Ramos (cell line): ENCODE measurements around the gene HOMER2.

ENCODE experiments used
- in situ Hi-C: fragments of 300-500 bp; cut with MboI; formaldehyde crosslinking; loops from one replicate; pipeline ENCODE4 v1.14.3; 2022; ENCODE audit warnings: low sequenced_read_pairs; ENCODE audit not compliant: unreplicated experiment

The HOMER2 gene

DNA sequence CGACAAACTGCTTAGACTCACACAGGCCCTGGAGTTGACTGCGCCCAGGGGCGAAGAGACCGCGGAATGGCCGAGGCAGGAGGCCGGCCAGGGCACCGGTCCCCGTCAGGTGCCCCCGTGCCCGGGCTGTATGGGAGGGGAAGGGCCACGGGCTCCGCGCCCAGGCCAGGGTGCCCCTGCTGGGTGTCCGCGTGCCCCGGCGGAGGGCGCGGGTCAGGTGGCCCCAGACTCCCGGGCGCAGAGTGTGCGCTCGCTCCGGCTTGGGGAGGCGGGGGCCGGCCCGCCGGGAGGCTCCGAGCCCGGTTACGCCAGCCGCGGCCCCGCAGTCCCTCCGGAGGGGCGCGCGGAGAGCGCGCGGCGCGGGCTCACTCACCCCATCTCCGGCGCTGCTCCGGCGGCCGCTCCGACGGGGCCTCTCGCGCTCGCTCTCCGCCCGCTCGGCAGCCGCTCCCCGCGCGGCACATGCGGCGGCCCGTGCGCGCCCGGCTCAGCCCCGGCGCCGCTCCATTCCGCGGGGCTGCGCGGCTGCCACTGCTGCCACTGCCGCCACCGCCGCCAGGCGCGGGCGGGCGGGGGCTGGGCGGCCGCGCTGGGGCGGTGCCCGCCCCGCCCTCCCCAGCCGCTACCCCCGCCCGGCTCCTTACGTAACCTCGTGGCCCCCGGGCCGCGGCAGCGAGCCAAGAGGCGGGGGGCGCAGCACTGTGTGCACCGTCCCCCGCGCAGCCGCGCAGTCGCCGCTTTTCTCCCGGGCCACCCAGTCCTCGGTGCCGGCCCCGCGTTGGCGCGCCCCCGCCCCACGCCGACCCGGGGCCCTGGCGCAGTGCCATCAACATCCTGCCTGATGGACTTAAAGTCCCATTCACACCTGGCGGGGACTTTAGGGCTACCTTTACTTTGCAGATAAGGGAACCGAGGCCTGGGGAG, at the start of gene HOMER2:
Gene HOMER2, minus strand, starts transcription at position 563 of the 924 bp plus-strand sequence. Its CDS starts 185 bp downstream, at position 378.
- in situ Hi-C loops = no loop called here

DNA sequence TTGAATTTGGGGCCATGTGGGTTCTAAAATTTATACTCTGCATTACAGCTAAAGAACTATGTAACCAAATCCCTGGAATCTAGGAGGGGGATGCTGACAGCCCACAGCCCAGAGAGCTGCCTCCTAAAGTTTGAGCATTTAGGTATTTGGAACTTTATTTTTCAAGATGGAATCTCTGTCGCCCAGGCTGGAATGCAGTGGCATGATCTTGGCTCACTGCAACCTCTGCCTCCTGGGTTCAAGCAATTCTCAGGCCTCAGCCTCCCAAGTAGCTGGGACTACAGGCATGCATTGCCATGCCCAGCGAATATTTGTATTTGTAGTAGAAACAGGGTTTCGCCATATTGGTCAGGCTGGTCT, 48.1 kb upstream of the HOMER2 start:
- in situ Hi-C loops = loop anchor here (10.0 kb wide), 2 partner anchors 146 to 466 kb away; no protein-coding TSS in a partner anchor

DNA sequence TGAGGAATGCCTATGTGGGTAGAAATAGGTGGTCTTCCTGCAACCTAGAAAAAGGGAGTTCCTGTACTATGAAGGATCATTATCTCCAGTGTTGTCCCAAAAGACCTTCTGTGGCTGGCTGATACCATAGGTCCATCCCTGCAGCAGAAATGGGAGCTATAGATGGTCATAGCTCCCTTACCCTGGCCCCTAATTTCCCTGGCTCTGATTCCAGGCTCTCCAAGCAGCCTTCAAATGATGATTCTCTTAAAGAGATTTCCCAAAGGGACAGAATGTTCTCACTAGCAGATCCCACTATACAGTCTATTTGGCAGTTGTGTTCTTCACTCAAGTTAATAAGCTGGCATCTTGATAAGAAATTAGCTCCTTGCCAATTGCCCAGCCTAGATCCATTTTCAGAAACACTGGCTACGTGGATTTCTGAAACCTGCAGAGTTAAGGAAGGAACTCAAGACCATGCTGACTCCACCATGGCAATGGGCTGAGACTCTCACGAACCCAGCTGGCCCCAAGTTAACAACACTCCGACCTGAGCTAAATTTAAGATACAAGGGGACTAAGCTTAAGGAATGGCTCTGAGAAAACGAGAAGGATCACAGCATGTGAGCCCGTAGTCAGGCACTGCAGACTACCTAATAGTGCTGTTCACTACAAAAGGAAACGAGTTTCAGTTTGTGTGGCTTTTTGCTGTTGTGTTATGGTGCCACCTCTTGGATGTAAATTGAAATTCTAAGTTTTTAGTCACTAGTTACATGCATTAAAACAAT, 47.6 kb upstream of the HOMER2 start:
- in situ Hi-C loops = loop anchor here (10.0 kb wide), 2 partner anchors 145 to 465 kb away; no protein-coding TSS in a partner anchor

DNA sequence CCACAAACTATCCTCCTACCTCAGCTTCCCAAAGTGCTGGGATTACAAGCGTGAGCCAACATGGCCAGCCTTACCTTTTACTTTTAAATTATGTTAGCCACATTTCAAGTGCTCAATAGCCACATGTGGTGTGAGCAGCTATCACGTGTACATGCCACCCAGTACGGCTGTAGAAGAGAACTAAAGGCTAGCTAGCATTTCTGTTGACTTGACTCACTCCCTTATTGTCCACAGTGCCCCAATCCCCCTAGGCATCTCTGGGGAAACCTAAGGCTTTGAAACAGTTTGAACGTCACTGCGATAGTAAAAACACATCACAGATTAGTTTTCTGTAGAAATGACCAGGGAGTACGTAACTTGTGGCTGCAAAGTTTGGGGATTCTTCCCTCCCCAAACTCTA, 46.9 kb upstream of the HOMER2 start:
- in situ Hi-C loops = no loop called here

DNA sequence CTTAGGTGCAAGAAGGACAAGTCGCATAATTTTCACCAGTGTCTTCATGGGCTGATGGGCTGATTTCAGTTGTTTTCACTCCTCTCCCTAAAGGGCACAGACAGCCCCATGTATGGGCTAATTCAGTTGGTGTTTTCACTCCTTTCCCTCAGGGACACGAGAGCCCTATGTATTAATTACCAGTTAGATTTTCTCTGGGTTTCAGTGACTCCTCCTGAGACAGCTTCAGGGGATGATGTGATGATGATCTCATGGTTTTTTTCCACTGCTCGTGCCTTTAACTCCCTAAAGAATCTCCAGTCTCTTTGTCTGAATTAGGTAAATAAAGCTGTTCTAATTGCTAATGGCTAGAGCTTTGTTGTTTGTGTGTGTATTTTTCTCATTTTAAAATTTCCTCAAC, 43.4 kb upstream of the HOMER2 start:
- in situ Hi-C loops = no loop called here

DNA sequence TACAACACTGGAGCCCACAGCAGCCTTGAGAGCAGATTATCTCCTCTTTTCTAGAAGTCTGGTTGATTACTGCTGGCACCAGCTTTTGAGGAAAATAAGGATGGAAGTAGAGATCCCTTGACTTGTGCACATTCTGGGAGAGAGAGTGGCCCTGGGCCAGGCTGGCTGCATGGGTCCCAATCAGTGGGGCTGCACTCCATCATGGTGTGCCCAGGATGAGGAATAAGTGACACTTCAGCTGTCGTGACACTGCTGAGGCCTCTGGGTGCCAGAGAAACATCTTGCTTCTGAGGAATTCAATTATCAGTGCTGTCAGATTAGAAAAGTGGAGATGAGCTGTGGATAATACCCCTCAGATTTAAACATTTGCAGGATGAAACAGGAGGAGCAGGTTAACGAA, 42.6 kb upstream of the HOMER2 start:
- in situ Hi-C loops = no loop called here

DNA sequence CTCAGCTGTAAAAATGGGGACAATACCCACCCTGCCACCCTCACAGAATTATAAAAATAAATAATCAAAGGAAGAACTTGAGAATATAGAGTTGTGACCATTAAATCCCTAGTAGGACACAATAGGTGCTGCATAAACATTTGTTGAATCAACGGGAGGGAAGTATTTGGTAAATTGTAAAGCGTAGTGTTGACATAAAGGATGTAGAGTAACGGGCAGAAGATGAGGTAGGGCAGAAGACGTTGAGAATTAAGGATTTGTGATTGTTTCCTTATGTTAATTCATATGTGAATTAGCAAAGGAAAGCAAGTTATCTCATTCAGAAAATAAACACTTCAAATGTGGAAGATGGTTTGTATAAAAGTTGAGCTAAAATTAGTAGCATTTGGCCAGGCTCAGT, 40.6 kb upstream of the HOMER2 start:
- in situ Hi-C loops = no loop called here

DNA sequence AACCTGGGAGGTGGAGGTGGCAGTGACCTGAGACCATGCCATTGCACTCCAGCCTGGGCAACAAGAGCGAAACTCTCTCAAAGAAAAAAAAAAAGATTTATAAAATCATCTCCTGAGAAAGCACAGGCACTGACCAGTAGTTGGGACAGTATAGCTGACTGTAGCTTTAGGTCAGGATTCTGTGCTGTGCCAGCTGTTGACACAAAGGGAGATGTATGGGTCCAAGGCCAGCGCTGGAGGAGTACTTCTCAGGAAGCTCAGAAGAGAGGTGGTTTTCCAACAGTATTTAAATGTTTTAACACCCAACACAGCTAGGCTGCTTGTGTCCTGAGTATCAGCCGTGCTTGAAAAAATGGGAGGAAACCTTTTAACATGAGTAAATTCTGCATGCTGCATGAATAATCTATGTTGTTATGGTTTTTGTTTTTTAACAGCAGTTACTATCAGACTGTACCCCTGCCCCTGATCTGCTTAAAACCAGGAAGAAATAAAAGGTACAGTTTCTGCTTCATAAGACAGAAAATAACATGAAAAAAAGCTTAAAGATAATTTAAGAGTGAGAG, 40.0 kb upstream of the HOMER2 start:
- in situ Hi-C loops = no loop called here

DNA sequence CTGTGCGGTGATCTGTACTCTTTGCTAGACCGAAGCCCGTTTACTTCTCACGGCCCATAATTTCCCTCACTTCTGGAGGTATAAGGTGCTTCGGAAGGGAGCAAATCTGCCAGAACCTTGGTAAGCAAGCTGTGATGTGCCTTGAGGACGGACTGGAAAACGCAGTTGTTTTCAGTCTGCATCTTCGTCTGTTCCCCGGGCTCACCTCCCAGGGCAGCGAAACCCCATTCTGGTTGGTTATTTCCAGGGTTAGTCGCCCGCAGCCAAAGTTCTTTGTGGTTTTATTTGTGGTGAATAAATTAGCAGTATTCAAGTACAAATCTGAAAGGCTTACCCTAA, 33.9 kb upstream of the HOMER2 start:
- in situ Hi-C loops = no loop called here

DNA sequence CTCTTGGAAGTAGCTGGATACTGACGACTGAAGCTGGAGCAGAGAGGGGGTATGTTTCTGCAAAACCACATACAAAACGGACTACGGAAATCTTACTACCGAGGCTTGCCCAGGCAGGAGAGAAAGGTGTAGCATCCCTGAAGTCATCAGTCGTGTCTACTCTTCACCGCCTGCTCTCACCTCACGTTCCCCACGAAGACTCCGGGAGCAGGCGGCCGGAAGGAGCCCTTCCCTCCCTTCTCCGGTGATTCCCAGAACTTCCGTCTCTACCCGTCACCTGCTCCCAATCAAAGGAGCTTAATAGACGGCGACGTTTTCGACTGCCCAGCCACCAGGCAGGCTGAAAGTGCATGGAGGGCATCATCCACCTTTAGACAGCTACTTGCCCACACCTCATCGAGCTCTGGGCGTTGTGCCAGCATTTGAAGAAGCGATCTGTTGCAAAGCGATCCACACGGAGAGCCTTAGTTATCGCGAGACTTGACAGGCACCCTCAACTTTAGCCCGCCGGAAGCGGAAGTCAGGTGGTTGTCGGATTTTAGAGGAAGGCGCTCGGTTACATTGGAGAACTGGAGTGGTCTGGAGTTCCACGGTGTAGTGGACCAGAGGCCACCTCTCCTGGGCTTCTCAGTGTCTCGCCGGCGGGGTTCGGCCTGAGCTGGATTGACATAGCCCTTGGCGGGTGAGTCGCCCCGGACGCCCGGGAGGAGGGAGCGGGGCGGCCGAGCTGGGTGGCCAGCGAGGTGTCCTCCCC, 33.3 kb upstream of the HOMER2 start, which contains the start of gene RAMAC:
Gene RAMAC, plus strand, starts transcription at position 523 of the 754 bp plus-strand sequence. CDS start 2,809 bp downstream, outside the sequence.
- in situ Hi-C loops = no loop called here

DNA sequence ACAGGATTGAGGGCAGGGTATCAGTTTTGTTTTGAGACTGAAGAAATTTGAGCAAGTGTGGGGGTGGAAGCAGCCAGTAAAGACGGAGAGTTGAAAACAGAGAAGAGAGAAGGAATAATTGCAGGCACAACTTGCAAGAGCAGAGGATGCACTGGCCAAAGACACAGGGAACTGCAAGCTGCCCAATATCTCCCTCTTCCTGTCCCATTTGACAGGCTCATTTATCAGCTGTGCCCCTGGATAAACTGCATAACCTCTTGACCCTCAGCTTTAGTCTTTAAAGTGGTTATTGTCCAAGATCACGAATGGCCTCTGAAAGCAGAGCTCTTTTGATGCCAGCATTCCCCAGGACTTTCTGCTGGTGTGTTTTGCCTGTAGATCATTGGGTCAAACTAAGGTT, 28.5 kb upstream of the HOMER2 start:
- in situ Hi-C loops = no loop called here

DNA sequence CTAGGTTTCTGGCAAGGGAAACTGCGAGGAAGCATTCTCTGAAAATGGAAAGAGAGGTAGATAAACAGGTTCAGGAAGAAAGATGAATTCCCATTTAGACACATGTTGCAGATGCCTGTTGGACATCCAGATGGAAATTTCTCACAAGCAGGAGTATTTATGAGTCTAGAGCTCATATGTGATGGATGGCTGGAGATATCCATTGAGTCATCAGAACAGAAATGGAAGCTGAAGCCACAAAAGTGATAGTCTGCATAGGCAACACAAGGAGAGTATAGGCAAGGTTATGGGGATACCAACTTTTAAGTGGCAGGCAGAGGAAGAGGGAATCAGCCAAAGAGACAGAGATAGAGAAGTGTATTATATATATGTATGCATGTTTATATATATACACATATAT, 27.2 kb upstream of the HOMER2 start:
- in situ Hi-C loops = no loop called here

DNA sequence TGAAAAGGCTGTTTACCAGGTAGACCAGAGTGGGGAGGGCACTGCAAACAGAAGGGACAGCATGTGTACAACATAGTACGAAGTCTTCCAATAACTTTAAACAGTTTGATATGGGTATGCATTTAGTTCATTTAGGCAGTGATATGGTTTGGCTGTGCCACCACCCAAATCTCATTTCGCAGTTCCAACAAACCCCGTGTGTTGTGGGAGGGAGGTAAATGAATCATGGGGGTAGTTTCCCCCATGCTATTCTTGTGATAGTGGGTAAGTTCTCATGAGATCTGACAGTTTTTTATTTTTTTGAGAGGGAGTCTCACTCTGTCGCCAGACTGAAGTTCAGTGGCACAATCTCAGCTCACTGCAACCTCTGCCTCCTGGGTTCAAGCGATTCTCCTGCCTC, 25.9 kb upstream of the HOMER2 start:
- in situ Hi-C loops = no loop called here

DNA sequence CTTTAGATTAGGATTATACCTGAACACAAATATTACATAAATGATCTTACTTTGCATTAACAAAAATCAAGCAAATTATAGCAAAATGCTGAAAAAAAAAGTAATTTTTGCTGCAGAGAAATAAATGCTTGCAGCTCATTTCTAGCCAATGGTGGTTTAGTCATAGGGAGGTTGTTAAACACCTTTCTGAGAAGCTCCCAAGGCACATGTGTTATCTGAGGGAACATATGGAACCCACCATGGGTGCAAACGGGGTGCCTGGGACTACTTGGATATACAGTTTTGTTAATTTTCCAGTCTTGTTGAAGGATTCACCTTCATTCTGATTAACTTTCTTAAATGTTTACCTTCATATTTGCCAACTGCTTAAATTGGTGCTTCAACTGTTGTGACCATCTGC, 24.6 kb upstream of the HOMER2 start:
- in situ Hi-C loops = no loop called here

DNA sequence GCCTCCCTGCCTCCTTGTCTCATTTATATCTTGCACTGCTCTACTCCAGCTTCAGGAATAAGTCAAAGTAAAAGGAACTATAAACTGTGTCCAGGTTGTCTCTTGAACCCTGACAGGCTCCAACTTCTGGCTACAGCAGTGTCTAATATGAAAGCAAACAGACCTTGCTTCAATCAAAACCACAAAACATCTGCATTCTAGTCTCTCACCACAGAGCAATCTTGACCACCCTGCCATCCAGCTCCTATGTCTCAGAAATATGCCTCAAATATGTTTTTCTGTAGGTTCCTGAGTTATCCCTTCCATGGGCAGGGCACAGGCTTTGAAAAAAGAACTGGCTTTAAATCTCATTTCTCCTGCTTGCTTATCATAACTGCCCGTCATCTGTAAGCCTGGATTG, 20.5 kb upstream of the HOMER2 start:
- in situ Hi-C loops = no loop called here

DNA sequence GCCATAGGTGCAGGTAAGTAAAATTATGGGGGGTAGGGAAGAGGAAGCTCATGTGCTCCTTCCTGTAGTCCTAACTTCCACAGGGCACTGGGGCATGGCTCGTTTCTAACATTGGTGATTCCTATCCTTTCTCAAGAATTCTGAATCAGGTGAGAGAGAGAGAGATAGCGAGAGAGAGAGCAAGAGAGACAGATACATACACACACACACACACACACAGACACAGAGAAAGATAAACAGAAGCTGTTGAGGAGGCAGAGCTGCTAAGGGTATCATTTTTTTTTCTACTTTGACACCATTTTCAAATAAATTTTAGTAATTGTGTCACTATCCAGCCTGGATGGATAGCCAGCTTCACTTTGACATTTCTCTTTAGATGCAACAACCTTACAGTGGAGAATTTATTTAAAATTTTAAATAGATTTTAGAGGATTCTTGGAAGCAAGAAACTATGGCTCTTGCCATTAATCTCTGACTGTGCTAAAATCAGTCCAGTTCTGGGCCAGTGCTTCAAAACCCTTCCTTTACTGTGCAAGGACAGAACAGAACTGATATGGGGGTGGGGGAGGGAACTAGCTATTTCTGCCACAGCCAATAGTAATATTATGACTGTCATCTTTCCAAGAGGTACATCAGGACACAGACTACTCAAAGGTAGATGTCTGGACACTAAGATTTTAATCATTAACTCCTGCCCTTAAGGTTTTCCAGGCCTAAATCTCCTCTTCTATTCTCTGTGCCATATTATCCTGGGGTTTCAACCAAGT, 18.9 kb upstream of the HOMER2 start:
- in situ Hi-C loops = no loop called here

DNA sequence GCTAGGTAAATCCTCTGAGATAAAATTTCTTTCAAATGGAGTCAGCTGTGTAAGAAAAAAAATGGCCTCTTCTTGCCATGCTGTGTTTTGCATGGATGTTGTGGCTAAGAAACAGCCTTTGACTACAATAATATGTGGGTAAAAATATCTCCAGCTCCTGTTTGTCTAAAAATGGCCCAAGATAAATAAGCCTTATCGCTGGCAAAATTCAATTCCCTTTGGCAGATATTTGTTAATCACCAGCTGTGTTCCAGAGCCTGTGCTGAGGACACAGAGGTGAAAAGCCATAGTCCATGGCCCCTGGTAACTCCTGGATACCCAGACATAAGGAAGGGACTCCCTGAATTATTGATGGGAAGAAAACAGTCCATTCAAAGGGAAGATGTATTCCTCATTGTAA, 18.2 kb upstream of the HOMER2 start:
- in situ Hi-C loops = no loop called here

DNA sequence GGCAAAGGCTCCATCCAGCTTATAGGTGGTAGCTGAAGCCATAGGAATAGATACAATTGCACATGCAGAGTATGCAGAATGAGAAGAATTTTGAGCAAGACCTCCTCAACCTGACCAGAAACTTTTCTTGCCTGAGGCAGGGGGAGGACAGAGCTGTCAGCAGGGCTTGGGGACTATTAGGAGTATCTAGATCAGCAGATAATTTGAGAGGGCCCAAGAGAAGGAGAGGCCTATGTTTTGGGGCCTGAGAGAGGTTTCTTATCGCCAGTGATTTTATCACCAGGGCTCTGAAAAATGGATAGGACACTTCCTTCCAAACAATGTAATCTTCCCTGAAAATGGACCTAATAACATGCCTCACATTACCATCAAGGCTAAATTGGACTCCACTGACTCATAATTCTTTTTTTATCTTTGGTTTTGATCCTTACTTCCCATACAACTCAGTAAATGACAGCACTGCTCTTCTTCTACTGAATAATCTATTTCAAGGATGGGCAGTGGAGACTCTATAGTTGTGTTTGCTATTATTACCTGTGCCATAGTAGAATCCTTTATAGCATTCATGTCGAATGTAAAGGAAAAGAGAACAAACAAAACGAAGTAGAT, 17.7 kb upstream of the HOMER2 start:
- in situ Hi-C loops = no loop called here

DNA sequence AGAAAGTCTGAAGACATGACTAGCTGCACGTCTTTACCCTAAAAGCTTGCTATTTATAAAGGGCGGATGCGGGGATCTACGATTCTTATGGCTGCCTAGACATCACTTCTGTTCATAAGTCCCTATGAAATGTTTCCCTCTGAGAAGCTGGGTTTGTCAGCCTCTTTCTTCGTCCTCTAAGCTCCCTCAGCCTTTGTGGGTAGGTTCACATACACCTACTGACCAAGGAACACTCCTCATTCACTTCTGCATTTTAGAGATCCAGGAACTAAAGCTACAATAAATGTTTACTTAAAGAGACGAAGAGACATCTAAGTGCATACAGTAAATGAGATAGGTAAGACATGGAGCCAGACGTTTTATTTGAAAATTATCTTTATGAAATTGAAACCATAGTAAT, 16.8 kb upstream of the HOMER2 start:
- in situ Hi-C loops = no loop called here
